Stomach (tissue), 9 donors: Measurements from ENCODE around the gene HEBP1. TPM values are rescaled to one million over a fixed set of nuclear protein-coding genes. Genes with fewer than 3 reads are reported as not detected.

Experiments used
- DNase-seq, 2 donors: peaks; one replicate each; pipeline versions ENCODE4 v3.0.0 to v3.0.0-alpha.2; 2013 to 2019
- H3K27ac ChIP-seq, 5 donors: fragments of 200-600 bp in 4 of 5; sonication (generic) in 4 of 5; one replicate each; pipeline ENCODE4 v1.5.1; 2013 to 2019; ENCODE audit warnings: mild to moderate bottlenecking in 1 of 5, moderate library complexity in 1 of 5
- H3K27me3 ChIP-seq, 3 donors: fragments of 200-600 bp; sonication (generic); one replicate each; pipeline ENCODE4 v1.5.1; 2017 to 2019; ENCODE audit warnings: mixed run types in 1 of 3
- H3K36me3 ChIP-seq, 4 donors: fragments of 200-600 bp; sonication (generic); 1 replicate in 3 of 4; 2 replicates in 1 of 4; pipeline ENCODE4 v1.5.1; 2016 to 2019
- H3K4me1 ChIP-seq, 4 donors: fragments of 200-600 bp; sonication (generic); one replicate each; pipeline ENCODE4 v1.5.1; 2016 to 2019
- H3K4me3 ChIP-seq, 4 donors: fragments of 200-600 bp; sonication (generic) in 3 of 4; one replicate each; pipeline ENCODE4 v1.5.1; 2016 to 2019; ENCODE audit warnings: mild to moderate bottlenecking in 1 of 4
- H3K9me3 ChIP-seq, 4 donors: fragments of 200-600 bp; sonication (generic); one replicate each; pipeline ENCODE4 v1.5.1; 2016 to 2019
- EP300 ChIP-seq: sonication (generic); formaldehyde crosslinking; IDR thresholded peaks from one replicate; pipeline ENCODE4 v1.6.1; 2017; ENCODE audit warnings: antibody characterized with exemption
- POLR2A ChIP-seq, 4 donors: fragments of 450-650 bp; IDR thresholded peaks; one replicate each; pipeline ENCODE4 v1.6.1; 2016; ENCODE audit warnings: antibody characterized with exemption in 4 of 4, control low read depth in 2 of 4, mild to moderate bottlenecking in 1 of 4, moderate library complexity in 1 of 4
- POLR2AphosphoS5 ChIP-seq, 3 donors: sonication (generic); formaldehyde crosslinking; IDR thresholded peaks; one replicate each; pipeline ENCODE4 v1.6.1; 2016; ENCODE audit warnings: antibody characterized with exemption in 3 of 3
- WGBS, 5 donors: extraction: QIAGEN DNeasy Blood & Tissue Kit in 3 of 5; methylation state at CpG; one replicate each; pipeline versions ENCODE4 v1.1.5 to v1.1.7; 2013 to 2018; 5-methylcytosine and 5-hydroxymethylcytosine counted together
- intact Hi-C: fragments of 100-400 bp; cut with DNase I; formaldehyde crosslinking; loops from one replicate; pipeline ENCODE4 v1.15.1; 2023; ENCODE audit warnings: low total_unique reads
- polyA plus RNA-seq, 3 donors: library from polyadenylated mRNA; stranded (reverse); fragments of 200-250 nt; gene quantifications; one replicate each; pipeline ENCODE4 v1.2.3, GENCODE V29; 2013
- total RNA-seq, 5 donors: library from RNA; depleted of rRNA; stranded (reverse); fragments of >200 nt; gene quantifications; one replicate each; pipeline versions ENCODE4 v1.1.0 to v1.2.3, GENCODE V29; 2014 to 2016
- TF ChIP-seq, protein P1 (sequence below), 7 experiments: fragments of 450-650 bp in 4 of 7; fragments of 200-600 bp in 3 of 7; sonication (generic) in 3 of 7; IDR thresholded peaks; one replicate each; pipeline ENCODE4 v1.5.1; 2016 to 2019; ENCODE audit warnings: antibody characterized with exemption in 7 of 7, control low read depth in 2 of 7, mild to moderate bottlenecking in 1 of 7
- donor health status: healthy with polysubstance abuse.
- donor health status: Bipolar disorder and iron deficiency.
- donor health status: healthy.

HEBP1 gene
- total and polyA plus RNA-seq, 8 donors = 0.45 to 57.3 (median 28.6) TPM

DNA sequence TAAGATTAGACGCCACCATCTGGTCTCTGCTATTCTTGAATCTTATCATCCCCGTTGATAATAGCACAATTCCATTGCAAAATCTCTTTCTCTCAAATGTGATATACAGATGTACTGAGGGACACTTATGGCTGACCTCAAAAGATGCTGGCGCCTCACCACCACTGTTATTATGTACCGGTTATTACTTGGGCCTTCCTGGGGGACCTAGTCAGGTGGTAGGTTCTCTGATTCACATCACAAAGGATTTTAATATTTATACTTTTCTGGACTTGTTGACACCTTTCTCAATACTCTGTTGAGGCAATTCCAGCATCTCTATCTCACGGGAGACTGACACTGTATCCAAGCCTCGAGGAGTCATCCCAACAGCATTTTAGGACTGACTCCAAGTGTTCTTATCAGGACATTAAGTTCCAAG lies 22.8 kb upstream of the HEBP1 start:
- 75 to 88% (median 82%) methylated on average over 6 of the region's 6 CpGs for WGBS, 5 donors

DNA sequence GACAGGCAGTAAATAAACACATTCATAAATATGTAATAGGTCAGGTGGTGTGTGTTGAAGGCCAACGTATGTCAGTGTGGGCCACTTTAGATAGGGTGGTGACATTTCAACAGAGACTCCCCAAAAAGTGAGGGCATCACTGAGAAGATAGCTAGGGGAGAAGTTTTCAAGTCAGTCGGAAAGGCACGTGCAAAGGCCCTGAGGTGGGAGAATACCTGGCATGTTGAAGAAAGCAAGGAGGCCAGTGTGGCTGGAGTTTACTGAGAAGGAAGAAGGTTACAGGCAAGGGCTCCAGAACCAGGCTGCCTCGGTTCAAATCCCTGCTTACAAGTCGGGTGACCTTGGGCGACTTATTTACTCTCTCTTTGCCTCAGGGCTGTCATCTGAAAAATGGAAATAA lies 11.0 kb upstream of the HEBP1 start:
- H3K4me1 ChIP-seq = peaks cover 0 to 9% (median 0%) of the 10 kb centered on the region in 4 donors
- 79 to 89% (median 81%) methylated on average over 6 of the region's 6 CpGs for WGBS, 5 donors
- no peak for TF ChIP-seq POLR2AphosphoS5 (IDR thresholded peaks at IDR 0.05)
- no peak for TF ChIP-seq EP300
- no peak for TF ChIP-seq POLR2A (IDR thresholded peaks at IDR 0.05)
- TF ChIP-seq, protein P1, sequence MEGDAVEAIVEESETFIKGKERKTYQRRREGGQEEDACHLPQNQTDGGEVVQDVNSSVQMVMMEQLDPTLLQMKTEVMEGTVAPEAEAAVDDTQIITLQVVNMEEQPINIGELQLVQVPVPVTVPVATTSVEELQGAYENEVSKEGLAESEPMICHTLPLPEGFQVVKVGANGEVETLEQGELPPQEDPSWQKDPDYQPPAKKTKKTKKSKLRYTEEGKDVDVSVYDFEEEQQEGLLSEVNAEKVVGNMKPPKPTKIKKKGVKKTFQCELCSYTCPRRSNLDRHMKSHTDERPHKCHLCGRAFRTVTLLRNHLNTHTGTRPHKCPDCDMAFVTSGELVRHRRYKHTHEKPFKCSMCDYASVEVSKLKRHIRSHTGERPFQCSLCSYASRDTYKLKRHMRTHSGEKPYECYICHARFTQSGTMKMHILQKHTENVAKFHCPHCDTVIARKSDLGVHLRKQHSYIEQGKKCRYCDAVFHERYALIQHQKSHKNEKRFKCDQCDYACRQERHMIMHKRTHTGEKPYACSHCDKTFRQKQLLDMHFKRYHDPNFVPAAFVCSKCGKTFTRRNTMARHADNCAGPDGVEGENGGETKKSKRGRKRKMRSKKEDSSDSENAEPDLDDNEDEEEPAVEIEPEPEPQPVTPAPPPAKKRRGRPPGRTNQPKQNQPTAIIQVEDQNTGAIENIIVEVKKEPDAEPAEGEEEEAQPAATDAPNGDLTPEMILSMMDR (IDR thresholded peaks at IDR 0.05) = no peak
- H3K4me3 ChIP-seq = no peak overlapping the region
- intact Hi-C loops = no loop called here
- no peak overlapping the region for H3K27ac ChIP-seq
- H3K36me3 ChIP-seq = no peaks in the 10 kb centered on the region
- H3K9me3 ChIP-seq = no peaks in the 10 kb centered on the region
- no peak for DNase-seq
- H3K27me3 ChIP-seq = peaks cover 0 to 8% (median 0%) of the 10 kb centered on the region in 3 donors

More for the DNA sequence above, 22.8 kb upstream of the HEBP1 start:
- Histone ChIP-seq H3K27me3 (no peaks in the 10 kb centered on the region), H3K4me3 (no peak overlapping the region), H3K9me3 (no peaks in the 10 kb centered on the region), H3K27ac (no peak overlapping the region), H3K36me3 (no peaks in the 10 kb centered on the region), H3K4me1 (peaks cover 0 to 17% (median 0%) of the 10 kb centered on the region in 4 donors)
- TF ChIP-seq POLR2A (IDR thresholded peaks at IDR 0.05) (no peak), EP300 (no peak), POLR2AphosphoS5 (IDR thresholded peaks at IDR 0.05) (no peak)
- TF ChIP-seq, protein P1 (IDR thresholded peaks at IDR 0.05) = no peak
- peak in 1 of 2 donors; percentile 48 for DNase-seq
- intact Hi-C loops = loop anchor here (10.0 kb wide), 2 partner anchors 62 to 182 kb away; no protein-coding TSS in a partner anchor

DNA sequence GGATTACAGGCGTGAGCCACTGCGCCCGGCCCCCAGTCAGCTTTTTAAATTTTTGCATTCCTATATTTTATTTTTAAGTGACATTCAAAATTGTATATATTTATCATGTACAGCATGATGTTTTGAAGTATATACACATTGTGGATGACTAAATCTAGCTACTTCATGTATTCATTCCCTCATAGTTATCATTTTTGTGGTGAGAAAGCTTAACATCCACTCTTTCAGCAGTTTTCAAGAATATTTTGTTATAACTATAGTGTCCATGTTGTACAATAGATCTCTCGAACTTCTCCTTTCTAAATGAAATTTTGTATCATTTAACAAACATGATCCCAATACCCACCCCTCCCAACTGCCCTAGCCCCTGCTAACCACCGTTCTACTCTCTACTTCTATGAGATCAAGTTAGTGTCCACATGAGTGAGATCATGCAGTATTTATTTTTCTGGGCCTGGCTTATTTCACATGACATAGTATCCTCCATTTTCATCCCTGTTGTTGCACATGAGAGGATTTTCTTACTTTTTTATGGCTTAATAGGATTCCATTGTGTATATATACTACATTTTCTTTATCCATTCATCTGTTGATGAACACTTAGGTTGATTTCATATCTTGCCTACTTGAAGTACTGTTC lies 8.8 kb upstream of the HEBP1 start:
- no peaks in the 10 kb centered on the region for H3K9me3 ChIP-seq
- no peak overlapping the region for H3K4me3 ChIP-seq
- DNase-seq = no peak
- intact Hi-C loops = no loop called here
- 77 to 83% (median 81%) methylated on average over 5 of the region's 5 CpGs for WGBS, 5 donors
- H3K4me1 ChIP-seq = peaks cover 0 to 9% (median 3%) of the 10 kb centered on the region in 4 donors
- TF ChIP-seq POLR2A (IDR thresholded peaks at IDR 0.05) (no peak), EP300 (no peak), POLR2AphosphoS5 (IDR thresholded peaks at IDR 0.05) (no peak)
- TF ChIP-seq, protein P1 (IDR thresholded peaks at IDR 0.05) = no peak
- no peaks in the 10 kb centered on the region for H3K36me3 ChIP-seq
- H3K27me3 ChIP-seq = peaks cover 0 to 8% (median 0%) of the 10 kb centered on the region in 3 donors
- H3K27ac ChIP-seq = no peak overlapping the region

DNA sequence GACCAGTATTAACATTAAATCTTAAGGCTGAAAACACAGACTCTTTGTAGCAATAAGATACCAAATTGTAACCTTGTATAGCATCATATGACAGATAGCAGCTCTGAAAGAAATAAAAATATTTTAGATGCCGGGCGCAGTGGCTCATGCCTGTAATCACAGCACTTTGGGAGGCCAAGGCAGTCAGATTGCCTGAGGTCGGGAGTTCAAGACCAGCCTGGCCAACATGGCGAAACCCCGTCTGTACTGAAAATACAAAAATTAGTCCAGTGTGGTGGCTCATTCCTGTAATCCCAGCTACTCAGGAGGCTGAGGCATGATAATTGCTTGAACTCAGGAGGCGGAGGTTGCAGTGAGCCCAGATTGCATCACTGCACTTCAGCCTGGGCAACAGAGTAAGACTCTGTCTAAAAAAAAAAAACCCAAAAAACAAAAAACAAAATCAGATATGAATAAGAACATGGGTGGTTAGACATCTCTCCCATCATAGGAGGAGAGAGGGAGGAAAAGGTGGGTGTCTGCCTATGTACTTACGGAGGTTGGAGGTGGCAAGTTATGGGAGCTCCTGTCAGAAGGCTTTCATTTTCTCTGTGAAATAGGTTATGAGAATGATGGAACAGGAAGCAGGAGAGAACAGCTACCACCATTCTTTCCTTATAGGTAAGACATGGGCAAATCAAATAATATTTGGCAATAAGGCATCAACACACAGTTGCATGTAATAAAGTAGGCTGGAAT lies 7.6 kb upstream of the HEBP1 start:
- H3K4me1 ChIP-seq = peaks cover 0 to 9% (median 3%) of the 10 kb centered on the region in 4 donors
- no peak overlapping the region for H3K27ac ChIP-seq
- TF ChIP-seq POLR2A (IDR thresholded peaks at IDR 0.05) (no peak), POLR2AphosphoS5 (IDR thresholded peaks at IDR 0.05) (no peak), EP300 (no peak)
- TF ChIP-seq, protein P1 (IDR thresholded peaks at IDR 0.05) = no peak
- peaks cover 0 to 2% (median 0%) of the 10 kb centered on the region in 3 donors for H3K27me3 ChIP-seq
- no peak overlapping the region for H3K4me3 ChIP-seq
- intact Hi-C loops = no loop called here
- DNase-seq = no peak
- H3K36me3 ChIP-seq = no peaks in the 10 kb centered on the region
- no peaks in the 10 kb centered on the region for H3K9me3 ChIP-seq
- WGBS, 5 donors = 88 to 94% (median 93%) methylated on average over 7 of the region's 7 CpGs
